ENCODE data around the gene CHST8.
"Not testable (repeated sequence)": the region's sequence is repeated elsewhere in the genome, so short reads cannot be mapped to it uniquely, and the experiment has no call there.

CHST8 gene

GRCh38 chr19:33613620-33614000, 8.1 kb upstream of the CHST8 start:
- no peaks in the 10 kb centered on the region for H3K9me2 ChIP-seq (replicated peaks; ENCODE audit: low read depth, low read length)
- H3K9ac ChIP-seq (ENCODE audit: low read depth, low read length, poor library complexity, severe bottlenecking), result no peak overlapping the region
- H3K79me2 ChIP-seq (ENCODE audit: insufficient read depth, low read length), result no peaks in the 10 kb centered on the region
- no peak overlapping the region for H2AFZ ChIP-seq (ENCODE audit: low read length)
- H4K20me1 ChIP-seq (ENCODE audit: insufficient read depth, low read length, poor library complexity, severe bottlenecking), result no peaks in the 10 kb centered on the region
- TF ChIP-seq, protein P1, sequence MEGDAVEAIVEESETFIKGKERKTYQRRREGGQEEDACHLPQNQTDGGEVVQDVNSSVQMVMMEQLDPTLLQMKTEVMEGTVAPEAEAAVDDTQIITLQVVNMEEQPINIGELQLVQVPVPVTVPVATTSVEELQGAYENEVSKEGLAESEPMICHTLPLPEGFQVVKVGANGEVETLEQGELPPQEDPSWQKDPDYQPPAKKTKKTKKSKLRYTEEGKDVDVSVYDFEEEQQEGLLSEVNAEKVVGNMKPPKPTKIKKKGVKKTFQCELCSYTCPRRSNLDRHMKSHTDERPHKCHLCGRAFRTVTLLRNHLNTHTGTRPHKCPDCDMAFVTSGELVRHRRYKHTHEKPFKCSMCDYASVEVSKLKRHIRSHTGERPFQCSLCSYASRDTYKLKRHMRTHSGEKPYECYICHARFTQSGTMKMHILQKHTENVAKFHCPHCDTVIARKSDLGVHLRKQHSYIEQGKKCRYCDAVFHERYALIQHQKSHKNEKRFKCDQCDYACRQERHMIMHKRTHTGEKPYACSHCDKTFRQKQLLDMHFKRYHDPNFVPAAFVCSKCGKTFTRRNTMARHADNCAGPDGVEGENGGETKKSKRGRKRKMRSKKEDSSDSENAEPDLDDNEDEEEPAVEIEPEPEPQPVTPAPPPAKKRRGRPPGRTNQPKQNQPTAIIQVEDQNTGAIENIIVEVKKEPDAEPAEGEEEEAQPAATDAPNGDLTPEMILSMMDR (conservative IDR thresholded peaks at IDR 0.05; ENCODE audit: low read length), result no peak
- TF ChIP-seq EZH2phosphoT487 (IDR thresholded peaks at IDR 0.05; ENCODE audit: borderline replicate concordance), result no peak
- no peaks in the 10 kb centered on the region for H3F3A ChIP-seq (ENCODE audit: low read depth)
- 0 out of 2 replicates have a peak, but pooled peaks cover 2% of the 10 kb centered on the region for H3K9me3 ChIP-seq (ENCODE audit: insufficient read depth, low read depth, low read length)
- no peak overlapping the region for H3K4me2 ChIP-seq (ENCODE audit: low read depth, low read length, poor library complexity, severe bottlenecking)
- no peak overlapping the region for H3K4me3 ChIP-seq (ENCODE audit: low read length, poor library complexity, severe bottlenecking)
- no peaks in the 10 kb centered on the region for H3K36me3 ChIP-seq (ENCODE audit: insufficient read depth, low read length)
- H3K27me3 ChIP-seq (ENCODE audit: insufficient read depth, low read length, poor library complexity, severe bottlenecking), result no peaks in the 10 kb centered on the region
- no peaks in the 10 kb centered on the region for H3K4me1 ChIP-seq (ENCODE audit: insufficient read depth, low read length, poor library complexity, severe bottlenecking)

DNA sequence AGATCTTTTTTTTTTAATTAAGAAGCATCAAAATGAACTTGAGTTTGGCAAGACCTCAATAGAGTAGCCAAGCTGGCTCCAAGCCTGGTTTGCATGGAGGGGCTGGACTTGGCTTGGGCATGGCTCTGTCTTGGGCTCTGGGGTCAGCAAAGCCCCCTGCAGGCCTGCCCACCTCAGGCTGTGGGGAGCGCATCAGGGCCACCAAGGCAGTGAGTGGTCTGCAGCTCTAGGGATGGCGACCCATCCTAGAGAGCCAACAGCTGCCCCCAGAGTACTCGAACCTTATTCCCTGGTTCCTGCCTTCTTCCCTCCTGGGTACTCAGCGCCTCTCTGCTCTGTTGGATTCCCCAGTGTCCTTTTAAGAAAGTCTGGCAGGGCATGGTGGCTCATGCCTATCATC, 5.4 kb upstream of the CHST8 start:
- Histone ChIP-seq H3F3A (ENCODE audit: low read depth) (no peaks in the 10 kb centered on the region), H3K4me2 (ENCODE audit: low read depth, low read length, poor library complexity, severe bottlenecking) (no peak overlapping the region), H3K4me1 (ENCODE audit: insufficient read depth, low read length, poor library complexity, severe bottlenecking) (no peaks in the 10 kb centered on the region), H4K20me1 (ENCODE audit: insufficient read depth, low read length, poor library complexity, severe bottlenecking) (no peaks in the 10 kb centered on the region), H3K36me3 (ENCODE audit: insufficient read depth, low read length) (no peaks in the 10 kb centered on the region), H3K4me3 (ENCODE audit: low read length, poor library complexity, severe bottlenecking) (no peak overlapping the region), H3K9me2 (replicated peaks; ENCODE audit: low read depth, low read length) (no peaks in the 10 kb centered on the region), H3K9ac (ENCODE audit: low read depth, low read length, poor library complexity, severe bottlenecking) (no peak overlapping the region), H3K27me3 (ENCODE audit: insufficient read depth, low read length, poor library complexity, severe bottlenecking) (no peaks in the 10 kb centered on the region), H3K79me2 (ENCODE audit: insufficient read depth, low read length) (no peaks in the 10 kb centered on the region), H3K9me3 (ENCODE audit: insufficient read depth, low read depth, low read length) (no peaks in the 10 kb centered on the region), H2AFZ (ENCODE audit: low read length) (no peak overlapping the region)
- TF ChIP-seq, protein P1 (conservative IDR thresholded peaks at IDR 0.05; ENCODE audit: low read length), result no peak
- TF ChIP-seq EZH2phosphoT487 (IDR thresholded peaks at IDR 0.05; ENCODE audit: borderline replicate concordance), result no peak

DNA sequence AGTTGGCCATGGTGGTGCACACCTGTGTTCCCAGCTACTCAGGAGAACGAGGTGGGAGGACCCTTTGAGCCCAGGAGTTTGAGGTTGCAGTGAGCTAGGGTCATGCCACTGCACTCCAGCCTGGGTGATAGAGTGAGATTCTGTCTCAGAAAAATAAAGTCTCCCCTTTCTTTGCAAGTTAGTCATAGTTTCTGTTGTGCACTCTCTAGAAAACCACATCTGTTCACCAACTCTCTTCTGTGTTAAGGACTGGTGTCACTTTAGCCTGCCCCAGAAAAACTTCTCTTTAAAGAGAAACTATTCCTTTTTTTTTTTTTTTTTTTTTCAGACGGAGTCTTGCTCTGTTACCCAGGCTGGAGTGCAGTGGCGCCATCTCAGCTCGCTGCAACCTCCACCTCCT, 4.9 kb upstream of the CHST8 start:
- Histone ChIP-seq H3K4me1 (ENCODE audit: insufficient read depth, low read length, poor library complexity, severe bottlenecking) (no peaks in the 10 kb centered on the region), H3K36me3 (ENCODE audit: insufficient read depth, low read length) (no peaks in the 10 kb centered on the region), H3F3A (ENCODE audit: low read depth) (no peaks in the 10 kb centered on the region), H3K79me2 (ENCODE audit: insufficient read depth, low read length) (no peaks in the 10 kb centered on the region), H3K9me2 (replicated peaks; ENCODE audit: low read depth, low read length) (no peaks in the 10 kb centered on the region), H3K9me3 (ENCODE audit: insufficient read depth, low read depth, low read length) (no peaks in the 10 kb centered on the region), H3K4me3 (ENCODE audit: low read length, poor library complexity, severe bottlenecking) (no peak overlapping the region), H4K20me1 (ENCODE audit: insufficient read depth, low read length, poor library complexity, severe bottlenecking) (no peaks in the 10 kb centered on the region), H3K9ac (ENCODE audit: low read depth, low read length, poor library complexity, severe bottlenecking) (no peak overlapping the region), H3K4me2 (ENCODE audit: low read depth, low read length, poor library complexity, severe bottlenecking) (no peak overlapping the region), H3K27me3 (ENCODE audit: insufficient read depth, low read length, poor library complexity, severe bottlenecking) (no peaks in the 10 kb centered on the region), H2AFZ (ENCODE audit: low read length) (no peak overlapping the region)
- TF ChIP-seq EZH2phosphoT487 (IDR thresholded peaks at IDR 0.05; ENCODE audit: borderline replicate concordance), result no peak
- TF ChIP-seq, protein P1 (conservative IDR thresholded peaks at IDR 0.05; ENCODE audit: low read length), result no peak

GRCh38 chr19:33618363-33618762, 3.4 kb upstream of the CHST8 start:
- H3K9me3 ChIP-seq (ENCODE audit: insufficient read depth, low read depth, low read length); H3K4me1 ChIP-seq (ENCODE audit: insufficient read depth, low read length, poor library complexity, severe bottlenecking); H3K9ac ChIP-seq (ENCODE audit: low read depth, low read length, poor library complexity, severe bottlenecking); H3K27me3 ChIP-seq (ENCODE audit: insufficient read depth, low read length, poor library complexity, severe bottlenecking); H4K20me1 ChIP-seq (ENCODE audit: insufficient read depth, low read length, poor library complexity, severe bottlenecking); H3F3A ChIP-seq (ENCODE audit: low read depth); H3K36me3 ChIP-seq (ENCODE audit: insufficient read depth, low read length); H3K4me2 ChIP-seq (ENCODE audit: low read depth, low read length, poor library complexity, severe bottlenecking); H3K79me2 ChIP-seq (ENCODE audit: insufficient read depth, low read length); H3K4me3 ChIP-seq (ENCODE audit: low read length, poor library complexity, severe bottlenecking); H3K9me2 ChIP-seq (replicated peaks; ENCODE audit: low read depth, low read length); H2AFZ ChIP-seq (ENCODE audit: low read length): not testable (repeated sequence)

Measured in Loucy (cell line).